Measurements from ENCODE around the gene KLHL41. TPM values are rescaled to one million over a fixed set of nuclear protein-coding genes. Genes with fewer than 3 reads are reported as not detected.

Gene KLHL41
- total RNA-seq, 1 experiment from 2014 or later, result 0.07 TPM

DNA sequence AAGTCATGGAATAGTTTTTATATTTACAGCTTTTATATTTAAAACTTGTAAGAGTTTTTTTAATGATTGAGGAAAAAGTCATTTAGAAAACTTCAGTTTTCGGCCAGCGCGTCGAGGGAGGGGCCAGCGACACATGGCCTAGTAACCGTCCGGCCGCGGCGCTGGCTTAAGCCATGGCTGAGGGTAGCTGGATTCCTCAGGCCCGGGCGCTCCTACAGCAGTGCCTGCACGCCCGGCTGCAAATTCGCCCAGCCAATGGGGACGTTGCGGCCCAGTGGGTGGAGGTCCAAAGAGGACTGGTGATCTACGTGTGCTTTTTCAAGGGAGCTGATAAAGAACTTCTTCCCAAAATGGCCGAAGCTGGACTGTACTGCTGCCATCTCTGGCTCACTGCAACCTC is 4.9 kb upstream of the KLHL41 start:
- Histone ChIP-seq H3K4me2 (ENCODE audit: low read length) (no peak overlapping the region), H3K9ac (ENCODE audit: low read length) (no peak overlapping the region), H3K4me1 (ENCODE audit: insufficient read depth, low read length) (peaks cover 22% of the 10 kb centered on the region), H3K79me2 (ENCODE audit: low read length) (no peaks in the 10 kb centered on the region), H4K20me1 (ENCODE audit: low read length) (no peaks in the 10 kb centered on the region), H3K36me3 (ENCODE audit: low read depth, low read length) (no peaks in the 10 kb centered on the region), H3K9me3 (ENCODE audit: low read length) (no peaks in the 10 kb centered on the region), H3K4me3 (ENCODE audit: low read length) (no peak overlapping the region), H3K27me3 (ENCODE audit: low read length) (no peaks in the 10 kb centered on the region), H3F3A (ENCODE audit: low read length, unreplicated experiment) (peaks cover 3% of the 10 kb centered on the region), H2AFZ (ENCODE audit: low read length) (no peak overlapping the region), H3K27ac (ENCODE audit: low read length) (no peak overlapping the region), H3K9me2 (replicated peaks; ENCODE audit: low read length) (no peaks in the 10 kb centered on the region)
- no peak for ATAC-seq
- ChIA-PET POLR2A (ENCODE audit: unreplicated experiment) (no interaction called here), CTCF (no interaction called here)
- intact Hi-C loops (cut with micrococcal nuclease), result no loop called here
- DNase-seq, result no peak
- TF ChIP-seq, protein P1, sequence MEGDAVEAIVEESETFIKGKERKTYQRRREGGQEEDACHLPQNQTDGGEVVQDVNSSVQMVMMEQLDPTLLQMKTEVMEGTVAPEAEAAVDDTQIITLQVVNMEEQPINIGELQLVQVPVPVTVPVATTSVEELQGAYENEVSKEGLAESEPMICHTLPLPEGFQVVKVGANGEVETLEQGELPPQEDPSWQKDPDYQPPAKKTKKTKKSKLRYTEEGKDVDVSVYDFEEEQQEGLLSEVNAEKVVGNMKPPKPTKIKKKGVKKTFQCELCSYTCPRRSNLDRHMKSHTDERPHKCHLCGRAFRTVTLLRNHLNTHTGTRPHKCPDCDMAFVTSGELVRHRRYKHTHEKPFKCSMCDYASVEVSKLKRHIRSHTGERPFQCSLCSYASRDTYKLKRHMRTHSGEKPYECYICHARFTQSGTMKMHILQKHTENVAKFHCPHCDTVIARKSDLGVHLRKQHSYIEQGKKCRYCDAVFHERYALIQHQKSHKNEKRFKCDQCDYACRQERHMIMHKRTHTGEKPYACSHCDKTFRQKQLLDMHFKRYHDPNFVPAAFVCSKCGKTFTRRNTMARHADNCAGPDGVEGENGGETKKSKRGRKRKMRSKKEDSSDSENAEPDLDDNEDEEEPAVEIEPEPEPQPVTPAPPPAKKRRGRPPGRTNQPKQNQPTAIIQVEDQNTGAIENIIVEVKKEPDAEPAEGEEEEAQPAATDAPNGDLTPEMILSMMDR (conservative IDR thresholded peaks at IDR 0.05; ENCODE audit: low read depth, low read length), result no peak
- TF ChIP-seq EZH2phosphoT487 (IDR thresholded peaks at IDR 0.05; ENCODE audit: borderline replicate concordance, low read length) (no peak), EZH2 (IDR thresholded peaks at IDR 0.05; ENCODE audit: low read length, unreplicated experiment) (no peak)
- no TSS peak for BruUV-seq (replicated peaks)

DNA sequence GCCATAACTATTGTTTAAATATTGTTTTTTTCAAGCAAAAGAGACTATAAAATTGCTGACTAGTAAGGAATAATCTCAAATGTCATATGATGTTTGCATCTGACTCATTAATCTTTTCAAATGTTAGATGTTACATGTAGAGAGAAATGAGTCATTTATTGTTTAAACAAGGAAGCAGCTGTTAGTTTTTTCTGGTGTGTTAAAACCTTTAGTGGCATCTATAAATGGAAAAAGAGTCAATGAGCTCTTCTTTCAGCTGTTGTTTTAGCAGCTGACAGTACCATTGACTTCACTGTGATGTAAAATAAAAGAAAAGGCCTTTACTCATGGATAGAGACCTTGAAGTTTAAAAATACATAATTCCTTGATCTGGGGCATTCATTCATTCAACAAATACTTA is 1.8 kb upstream of the KLHL41 start:
- H4K20me1 ChIP-seq (ENCODE audit: low read length), result no peaks in the 10 kb centered on the region
- H3F3A ChIP-seq (ENCODE audit: low read length, unreplicated experiment), result peaks cover 3% of the 10 kb centered on the region
- ChIA-PET POLR2A (ENCODE audit: unreplicated experiment) (no interaction called here), CTCF (interaction anchor here (0.9 kb wide), 1 partner anchor 28 kb away, joined by 3 read pairs; the partner anchor contains the start of gene BBS5)
- peak; percentile 76 for ATAC-seq
- peaks cover 47% of the 10 kb centered on the region for H3K4me1 ChIP-seq (ENCODE audit: insufficient read depth, low read length)
- intact Hi-C loops (cut with micrococcal nuclease), result loop anchor here (1.0 kb wide), 1 partner anchor 28 kb away; the partner anchor contains the start of gene BBS5
- no peak overlapping the region for H2AFZ ChIP-seq (ENCODE audit: low read length)
- H3K9ac ChIP-seq (ENCODE audit: low read length), result no peak overlapping the region
- H3K79me2 ChIP-seq (ENCODE audit: low read length), result no peaks in the 10 kb centered on the region
- peak overlapping the region; percentile 48 for H3K4me2 ChIP-seq (ENCODE audit: low read length)
- peak; percentile 85 for DNase-seq
- no peaks in the 10 kb centered on the region for H3K9me3 ChIP-seq (ENCODE audit: low read length)
- H3K36me3 ChIP-seq (ENCODE audit: low read depth, low read length), result no peaks in the 10 kb centered on the region
- no peaks in the 10 kb centered on the region for H3K9me2 ChIP-seq (replicated peaks; ENCODE audit: low read length)
- BruUV-seq (replicated peaks), result no TSS peak
- H3K4me3 ChIP-seq (ENCODE audit: low read length), result no peak overlapping the region
- no peak for TF ChIP-seq EZH2phosphoT487 (IDR thresholded peaks at IDR 0.05; ENCODE audit: borderline replicate concordance, low read length)
- no peak for TF ChIP-seq EZH2 (IDR thresholded peaks at IDR 0.05; ENCODE audit: low read length, unreplicated experiment)
- TF ChIP-seq, protein P1 (conservative IDR thresholded peaks at IDR 0.05; ENCODE audit: low read depth, low read length), result no peak
- no peaks in the 10 kb centered on the region for H3K27me3 ChIP-seq (ENCODE audit: low read length)
- peak overlapping the region; percentile 79 for H3K27ac ChIP-seq (ENCODE audit: low read length)

DNA sequence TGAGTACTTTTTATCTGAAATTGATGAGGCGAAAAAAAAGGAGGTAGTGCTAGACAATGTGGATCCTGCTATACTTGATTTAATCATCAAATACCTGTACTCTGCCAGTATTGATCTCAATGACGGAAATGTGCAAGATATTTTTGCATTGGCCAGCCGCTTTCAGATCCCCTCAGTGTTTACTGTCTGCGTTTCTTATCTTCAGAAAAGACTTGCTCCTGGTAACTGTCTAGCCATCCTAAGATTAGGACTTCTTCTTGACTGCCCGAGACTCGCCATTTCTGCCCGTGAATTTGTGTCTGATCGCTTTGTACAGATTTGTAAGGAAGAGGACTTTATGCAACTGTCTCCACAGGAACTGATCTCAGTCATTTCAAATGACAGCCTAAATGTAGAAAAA is 453 bp downstream of the KLHL41 start:
- H3K27me3 ChIP-seq (ENCODE audit: low read length), result no peaks in the 10 kb centered on the region
- ATAC-seq, result no peak
- H3K9me3 ChIP-seq (ENCODE audit: low read length), result no peaks in the 10 kb centered on the region
- CTCF ChIA-PET, result interaction anchor here (1.2 kb wide), 1 partner anchor 31 kb away, joined by 5 read pairs; the partner anchor contains the start of gene BBS5
- no peaks in the 10 kb centered on the region for H4K20me1 ChIP-seq (ENCODE audit: low read length)
- no peaks in the 10 kb centered on the region for H3K36me3 ChIP-seq (ENCODE audit: low read depth, low read length)
- no peaks in the 10 kb centered on the region for H3K9me2 ChIP-seq (replicated peaks; ENCODE audit: low read length)
- no peak overlapping the region for H3K4me3 ChIP-seq (ENCODE audit: low read length)
- no peaks in the 10 kb centered on the region for H3K79me2 ChIP-seq (ENCODE audit: low read length)
- POLR2A ChIA-PET (ENCODE audit: unreplicated experiment), result no interaction called here
- no peak overlapping the region for H3K9ac ChIP-seq (ENCODE audit: low read length)
- no peak overlapping the region for H2AFZ ChIP-seq (ENCODE audit: low read length)
- H3K4me1 ChIP-seq (ENCODE audit: insufficient read depth, low read length), result peaks cover 53% of the 10 kb centered on the region
- intact Hi-C loops (cut with micrococcal nuclease), result no loop called here
- no TSS peak for BruUV-seq (replicated peaks)
- peak overlapping the region; percentile 57 for H3K27ac ChIP-seq (ENCODE audit: low read length)
- DNase-seq, result no peak
- H3F3A ChIP-seq (ENCODE audit: low read length, unreplicated experiment), result peaks cover 3% of the 10 kb centered on the region
- peak overlapping the region; percentile 72 for H3K4me2 ChIP-seq (ENCODE audit: low read length)
- TF ChIP-seq, protein P1 (conservative IDR thresholded peaks at IDR 0.05; ENCODE audit: low read depth, low read length), result no peak
- TF ChIP-seq EZH2phosphoT487 (IDR thresholded peaks at IDR 0.05; ENCODE audit: borderline replicate concordance, low read length), result no peak
- no peak for TF ChIP-seq EZH2 (IDR thresholded peaks at IDR 0.05; ENCODE audit: low read length, unreplicated experiment)
